GM18907 (cell line): ENCODE measurements around the gene EHD2.
"Not testable (repeated sequence)": the region's sequence is repeated elsewhere in the genome, so short reads cannot be mapped to it uniquely, and the experiment has no call there.

ENCODE experiments used
- ATAC-seq: cut with Tn5 transposase; IDR thresholded peaks from one replicate; pipeline ENCODE4 v1.9.1; 2021; ENCODE audit warnings: mild to moderate bottlenecking, moderate library complexity; ENCODE audit not compliant: unreplicated experiment

EHD2 gene

DNA sequence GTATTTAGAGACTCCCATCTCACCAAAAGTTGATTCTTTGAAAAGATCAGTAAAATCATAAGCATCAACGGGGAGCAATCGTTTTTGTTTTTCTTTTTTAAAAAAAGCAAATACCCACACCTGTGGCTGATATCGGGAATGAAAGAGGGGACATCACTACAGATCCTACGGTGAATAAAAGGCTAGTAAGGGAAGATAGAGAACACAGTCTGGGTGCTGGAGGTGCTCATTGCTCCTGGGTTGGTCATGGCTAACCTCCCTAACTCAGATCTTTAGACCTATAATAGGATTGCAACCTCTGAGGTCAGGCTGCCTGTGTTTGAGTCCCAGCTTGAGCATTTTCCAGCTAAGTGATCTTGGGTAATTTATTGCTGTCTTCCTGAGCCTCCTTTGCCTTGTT, 1.1 kb downstream of the EHD2 start:
- no peak for ATAC-seq

- not testable (repeated sequence) for ATAC-seq
Observed at GRCh38 chr19:47714855-47715254, 1.6 kb downstream of the EHD2 start.

DNA sequence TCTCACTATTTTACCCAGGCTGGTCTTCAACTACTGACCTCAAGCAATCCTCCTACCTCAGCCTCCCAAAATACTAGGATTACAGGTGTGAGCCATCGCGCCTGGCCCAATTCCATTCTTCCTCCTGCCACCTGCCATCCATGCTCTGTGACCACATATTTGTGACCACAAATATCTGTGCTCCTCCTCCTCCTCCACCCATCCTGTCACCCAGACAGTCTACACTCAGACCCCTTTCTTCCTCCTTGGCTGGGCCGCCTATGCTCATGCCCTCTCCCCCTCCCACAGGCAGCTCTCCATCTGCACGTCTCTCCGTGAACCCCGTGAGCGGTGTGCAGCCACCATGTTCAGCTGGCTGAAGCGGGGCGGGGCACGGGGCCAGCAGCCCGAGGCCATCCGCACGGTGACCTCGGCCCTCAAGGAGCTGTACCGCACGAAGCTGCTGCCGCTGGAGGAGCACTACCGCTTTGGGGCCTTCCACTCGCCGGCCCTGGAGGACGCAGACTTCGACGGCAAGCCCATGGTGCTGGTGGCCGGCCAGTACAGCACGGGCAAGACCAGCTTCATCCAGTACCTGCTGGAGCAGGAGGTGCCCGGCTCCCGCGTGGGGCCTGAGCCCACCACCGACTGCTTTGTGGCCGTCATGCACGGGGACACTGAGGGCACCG, 3.2 kb downstream of the EHD2 start:
- ATAC-seq: no peak

DNA sequence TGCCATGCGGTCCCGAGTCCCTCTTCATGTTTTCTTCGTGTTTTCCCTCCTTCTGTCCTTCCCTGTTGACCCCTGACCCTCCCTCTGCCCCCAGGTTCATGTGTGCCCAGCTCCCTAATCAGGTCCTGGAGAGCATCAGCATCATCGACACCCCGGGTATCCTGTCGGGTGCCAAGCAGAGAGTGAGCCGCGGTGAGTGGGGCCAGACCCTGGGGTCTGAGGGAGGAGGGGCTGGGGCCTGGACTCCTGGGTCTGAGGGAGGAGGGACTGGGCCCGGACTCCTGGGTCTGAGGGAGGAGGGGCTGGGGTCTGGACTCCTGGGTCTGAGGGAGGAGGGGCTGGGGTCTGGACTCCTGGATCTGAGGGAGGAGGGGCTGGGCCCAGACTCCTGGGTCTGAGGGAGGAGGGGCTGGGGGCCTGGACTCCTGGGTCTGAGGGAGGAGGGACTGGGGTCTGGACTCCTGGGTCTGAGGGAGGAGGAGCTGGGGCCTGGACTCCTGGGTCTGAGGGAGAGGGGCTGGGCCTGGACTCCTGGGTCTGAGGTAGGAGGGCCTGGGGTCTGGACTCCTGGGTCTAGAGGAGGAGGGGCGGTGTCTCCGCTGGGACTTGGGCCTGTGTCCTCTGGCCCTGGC, 5.3 kb downstream of the EHD2 start:
- not testable (repeated sequence) for ATAC-seq

GRCh38 chr19:47719047-47719859, 6.0 kb downstream of the EHD2 start:
- ATAC-seq: no peak

GRCh38 chr19:47720669-47721422, 7.6 kb downstream of the EHD2 start:
- ATAC-seq: no peak

GRCh38 chr19:47723581-47723940, 10.3 kb downstream of the EHD2 start:
- ATAC-seq: no peak

DNA sequence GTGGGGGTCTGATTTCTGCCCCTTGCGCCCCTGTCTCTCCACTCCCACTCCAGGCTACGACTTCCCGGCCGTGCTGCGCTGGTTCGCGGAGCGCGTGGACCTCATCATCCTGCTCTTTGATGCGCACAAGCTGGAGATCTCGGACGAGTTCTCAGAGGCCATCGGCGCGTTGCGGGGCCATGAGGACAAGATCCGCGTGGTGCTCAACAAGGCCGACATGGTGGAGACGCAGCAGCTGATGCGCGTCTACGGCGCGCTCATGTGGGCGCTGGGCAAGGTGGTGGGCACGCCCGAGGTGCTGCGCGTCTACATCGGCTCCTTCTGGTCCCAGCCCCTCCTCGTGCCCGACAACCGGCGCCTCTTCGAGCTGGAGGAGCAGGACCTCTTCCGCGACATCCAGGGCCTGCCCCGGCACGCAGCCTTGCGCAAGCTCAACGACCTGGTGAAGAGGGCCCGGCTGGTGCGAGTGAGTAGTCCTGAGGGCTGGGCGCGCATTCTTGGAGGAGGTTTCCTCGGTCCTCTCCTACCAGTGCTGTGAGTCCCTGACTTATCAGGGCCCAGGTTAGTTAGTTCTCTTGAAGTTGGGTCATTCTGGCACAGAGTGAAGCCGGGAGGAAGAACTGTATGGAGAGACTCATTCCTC, 12.7 kb downstream of the EHD2 start:
- no peak for ATAC-seq

DNA sequence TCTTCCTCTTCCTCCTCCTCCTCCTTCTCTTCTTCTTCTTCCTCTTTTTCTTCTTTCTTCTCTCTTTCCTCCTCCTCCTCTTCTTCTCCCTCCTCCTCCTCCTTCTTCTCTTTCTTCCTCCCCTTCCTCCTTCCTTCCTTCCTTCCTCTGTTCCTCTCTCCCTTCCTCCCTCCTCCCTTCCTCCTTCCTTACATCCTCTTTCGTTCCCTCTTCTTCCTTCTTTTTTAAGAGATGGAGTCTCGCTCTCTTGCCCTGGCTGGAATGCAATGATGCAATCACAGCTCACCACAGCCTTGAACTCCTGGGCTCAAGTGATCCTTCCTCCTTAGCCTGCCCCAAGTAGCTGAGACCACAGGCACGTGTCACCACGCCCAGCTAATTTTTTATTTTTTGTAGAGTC, 13.2 kb downstream of the EHD2 start:
- no peak for ATAC-seq

GRCh38 chr19:47728295-47728694, 15.1 kb downstream of the EHD2 start:
- ATAC-seq: not testable (repeated sequence)

DNA sequence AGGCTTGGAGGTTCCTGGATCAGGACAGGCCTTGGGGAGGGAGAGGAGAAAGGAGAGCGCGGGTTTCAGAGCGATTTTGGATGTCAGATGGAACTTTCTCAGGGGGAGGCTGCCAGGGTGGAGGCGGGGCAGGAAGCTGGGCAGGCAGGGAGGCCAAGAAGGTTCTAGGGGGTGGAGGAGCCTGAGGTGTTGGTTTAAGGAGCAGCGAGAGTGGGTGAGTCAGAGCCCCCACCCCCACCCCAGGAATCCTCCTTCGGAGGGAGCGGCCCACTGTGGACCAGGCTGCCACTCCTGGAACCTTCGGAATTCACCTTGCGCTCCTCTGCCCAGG, 16.2 kb downstream of the EHD2 start:
- ATAC-seq: no peak

- ATAC-seq: no peak
Observed at GRCh38 chr19:47729799-47730520, 16.7 kb downstream of the EHD2 start.

- no peak for ATAC-seq
Observed at GRCh38 chr19:47730521-47730889, 17.3 kb downstream of the EHD2 start.

GRCh38 chr19:47730910-47731309, 17.7 kb downstream of the EHD2 start:
- no peak for ATAC-seq

DNA sequence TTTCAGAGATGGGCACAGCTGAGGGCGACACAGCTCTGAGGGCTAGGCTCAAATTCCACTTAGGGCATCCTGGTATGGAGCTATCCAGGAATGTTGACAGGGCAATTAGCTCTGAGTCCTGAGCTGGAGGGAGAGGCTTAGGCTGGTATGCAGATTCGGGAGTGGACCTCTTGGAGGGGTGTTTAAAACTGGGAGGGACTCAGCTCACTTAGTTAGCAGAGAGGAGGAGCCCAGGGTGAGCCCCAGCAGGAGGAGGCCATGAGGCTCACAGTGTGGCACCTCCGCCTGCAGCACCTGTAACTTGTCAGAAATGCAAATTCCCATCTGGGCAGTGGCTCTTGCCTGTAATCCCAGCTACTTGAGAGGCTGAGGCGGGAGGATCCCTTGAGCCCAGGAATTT, 21.9 kb downstream of the EHD2 start:
- ATAC-seq: no peak

- no peak for ATAC-seq
Observed at GRCh38 chr19:47740866-47741519, 27.8 kb downstream of the EHD2 start.

DNA sequence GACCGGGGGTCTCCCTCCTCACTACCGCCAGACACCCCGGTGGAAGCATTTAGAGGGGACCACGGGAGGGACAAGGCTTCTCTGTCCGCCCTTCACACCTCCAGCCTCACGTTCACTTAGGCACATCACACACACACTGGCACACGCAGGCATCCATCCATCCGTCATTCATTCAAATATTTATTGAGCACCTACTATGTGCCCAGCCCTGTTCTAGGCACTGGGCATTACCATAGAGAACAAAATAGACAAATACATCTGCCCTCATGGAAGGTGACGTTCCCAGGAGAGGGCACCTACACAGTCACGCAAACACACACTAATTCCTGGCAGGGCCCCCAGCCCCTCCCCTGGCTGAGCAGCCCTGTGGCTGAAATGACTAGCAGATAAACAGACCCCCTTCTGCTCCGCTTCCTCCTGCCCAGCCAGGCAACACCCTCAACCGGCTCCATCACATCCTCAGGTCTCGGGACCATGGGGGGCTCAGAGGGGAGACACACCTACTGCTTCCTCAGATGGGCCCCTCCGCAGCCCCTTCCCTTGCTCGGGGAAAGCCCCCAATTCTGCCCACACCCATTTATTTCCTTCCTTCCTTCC, 28.4 kb downstream of the EHD2 start:
- ATAC-seq: no peak

DNA sequence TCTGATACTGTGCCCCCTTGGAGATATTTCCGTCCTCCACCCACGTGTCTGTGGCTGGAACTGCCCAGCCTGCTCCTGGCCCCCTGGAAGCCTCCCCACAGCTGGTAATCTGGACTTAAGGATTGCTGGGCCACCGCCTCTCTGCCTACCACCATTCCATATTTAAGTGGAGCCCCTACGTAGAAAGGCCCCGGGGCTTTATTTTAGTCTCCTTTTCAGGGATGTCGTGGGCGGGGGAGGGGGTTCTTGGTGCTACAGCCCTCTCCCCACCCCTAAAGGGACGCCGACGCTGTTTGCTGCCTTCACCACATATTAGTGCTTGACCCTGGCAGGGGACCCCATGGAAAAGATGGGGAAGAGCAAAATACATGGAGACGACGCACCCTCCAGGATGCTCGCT, 29.4 kb downstream of the EHD2 start:
- no peak for ATAC-seq
